H1 (cell line): ENCODE measurements around the gene TNFRSF1A. TPM values are rescaled to one million over a fixed set of nuclear protein-coding genes. Genes with fewer than 3 reads are reported as not detected.

ENCODE experiments used
- CTCF ChIA-PET: fragments of 300-600 bp; sonication (Branson Sonifier 250); formaldehyde crosslinking; loops from one replicate; lab custom pipeline; 2021; ENCODE audit not compliant: partially characterized antibody; lab: Charles Lee
- POLR2A ChIA-PET: fragments of 300-600 bp; sonication (Branson Sonifier 250); formaldehyde crosslinking; loops from one replicate; lab custom pipeline; 2021; ENCODE audit warnings: inconsistent platforms; ENCODE audit not compliant: partially characterized antibody; lab: Charles Lee
- DNase-seq, 2 experiments: peaks; one replicate each; pipeline versions ENCODE4 v3.0.0 to v3.0.0-alpha.2; 2010 to 2022; ENCODE audit warnings: low spot score in 2 of 2, low read depth in 1 of 2, mixed read lengths in 1 of 2
- FAIRE-seq: peaks from 2 replicates; lab custom pipeline; 2011; peaks lifted over from hg19 to GRCh38; lab: Jason Lieb, UNC
- H2AFZ ChIP-seq: 2 replicates; pipeline ENCODE4 v1.8.1; 2012; ENCODE audit warnings: low read length, inconsistent platforms
- H2AK5ac ChIP-seq: 2 replicates; pipeline ENCODE4 v1.6.1; 2013; ENCODE audit warnings: low read depth, low read length
- H2BK120ac ChIP-seq: replicated peaks from 2 replicates; pipeline ENCODE3; 2013; ENCODE audit warnings: low read depth, low read length, inconsistent platforms
- H2BK12ac ChIP-seq: 2 replicates; pipeline ENCODE4 v1.6.1; 2013; ENCODE audit warnings: low read depth, low read length
- H2BK15ac ChIP-seq: 2 replicates; pipeline ENCODE4 v1.6.1; 2013; ENCODE audit warnings: low read length
- H2BK20ac ChIP-seq: 2 replicates; pipeline ENCODE4 v1.6.1; 2013; ENCODE audit warnings: low read length
- H2BK5ac ChIP-seq: 2 replicates; pipeline ENCODE4 v1.6.1; 2013; ENCODE audit warnings: low read depth, low read length
- H3K14ac ChIP-seq: 2 replicates; pipeline ENCODE4 v1.6.1; 2013; ENCODE audit warnings: inconsistent platforms; ENCODE audit not compliant: insufficient read length
- H3K18ac ChIP-seq: 2 replicates; pipeline ENCODE4 v1.6.1; 2013; ENCODE audit warnings: low read length; ENCODE audit errors: extremely low read depth
- H3K23ac ChIP-seq: 2 replicates; pipeline ENCODE4 v1.6.1; 2013; ENCODE audit warnings: inconsistent platforms; ENCODE audit not compliant: insufficient read length
- H3K23me2 ChIP-seq: 2 replicates; pipeline ENCODE4 v1.6.1; 2013; ENCODE audit warnings: low read depth, low read length
- H3K27ac ChIP-seq: 2 replicates; pipeline ENCODE4 v1.6.1; 2011; ENCODE audit warnings: low read depth, low read length, inconsistent platforms
- H3K27me3 ChIP-seq, 4 experiments: replicated peaks in 1 of 4; 1 replicate in 1 of 4; 2 replicates in 3 of 4; pipeline versions ENCODE4 v1.6.1 to v1.8.1; 2011 to 2013; ENCODE audit warnings: low read length in 3 of 4, mild to moderate bottlenecking in 3 of 4, inconsistent platforms in 2 of 4, mixed read lengths in 2 of 4, moderate library complexity in 1 of 4; ENCODE audit not compliant: control insufficient read depth in 3 of 4, insufficient read depth in 3 of 4; ENCODE audit errors: extremely low read depth in 1 of 4
- H3K36me3 ChIP-seq, 4 experiments: 2 replicates each; pipeline versions ENCODE4 v1.6.1 to v1.8.1; 2011 to 2013; ENCODE audit warnings: mild to moderate bottlenecking in 4 of 4, low read length in 3 of 4, moderate library complexity in 2 of 4, control low read depth in 1 of 4, inconsistent platforms in 1 of 4; ENCODE audit not compliant: insufficient read depth in 4 of 4, control insufficient read depth in 2 of 4
- H3K4ac ChIP-seq: replicated peaks from 2 replicates; pipeline ENCODE3; 2013; ENCODE audit warnings: low read length, low read depth, mixed read lengths, inconsistent platforms; ENCODE audit not compliant: insufficient read length
- H3K4me1 ChIP-seq, 4 experiments: replicated peaks in 1 of 4; 1 replicate in 1 of 4; 2 replicates in 3 of 4; pipeline versions ENCODE4 v1.6.1 to v1.8.1; 2011 to 2013; ENCODE audit warnings: low read length in 3 of 4, inconsistent platforms in 2 of 4, mixed read lengths in 1 of 4; ENCODE audit not compliant: insufficient read depth in 4 of 4, control insufficient read depth in 3 of 4
- H3K4me2 ChIP-seq, 2 experiments: 2 replicates each; pipeline versions ENCODE4 v1.6.1 to v1.8.1; 2011 to 2013; ENCODE audit warnings: low read depth in 2 of 2, low read length in 2 of 2, control low read depth in 1 of 2, inconsistent platforms in 1 of 2, mild to moderate bottlenecking in 1 of 2; ENCODE audit not compliant: insufficient read depth in 1 of 2
- H3K4me3 ChIP-seq, 4 experiments: fragments of 200-600, 300-600 bp in 1 of 4; sonication (generic), shearing (Covaris generic), sonication (Bioruptor Twin) in 1 of 4; 2 replicates each; pipeline versions ENCODE4 v1.5.1 to v1.8.1; 2011 to 2016; ENCODE audit warnings: low read length in 4 of 4, low read depth in 3 of 4, control low read depth in 2 of 4, inconsistent platforms in 2 of 4, mild to moderate bottlenecking in 2 of 4, mixed read lengths in 1 of 4, moderate library complexity in 1 of 4; ENCODE audit not compliant: insufficient read depth in 2 of 4; ENCODE audit errors: extremely low read depth in 1 of 4
- H3K56ac ChIP-seq: replicated peaks from 2 replicates; pipeline ENCODE3; 2013; ENCODE audit warnings: low read depth, mild to moderate bottlenecking, mixed read lengths, low read length, inconsistent platforms; ENCODE audit not compliant: insufficient read length
- H3K79me1 ChIP-seq: 2 replicates; pipeline ENCODE4 v1.6.1; 2013; ENCODE audit warnings: low read depth, low read length, control low read depth
- H3K79me2 ChIP-seq, 2 experiments: 2 replicates each; pipeline versions ENCODE4 v1.6.1 to v1.8.1; 2012 to 2013; ENCODE audit warnings: low read length in 2 of 2, mild to moderate bottlenecking in 2 of 2, inconsistent platforms in 1 of 2; ENCODE audit not compliant: insufficient read depth in 2 of 2, control insufficient read depth in 1 of 2
- H3K9ac ChIP-seq, 4 experiments: replicated peaks in 1 of 4; 1 replicate in 1 of 4; 2 replicates in 3 of 4; pipeline versions ENCODE4 v1.6.1 to v1.8.1; 2011 to 2013; ENCODE audit warnings: low read depth in 3 of 4, low read length in 3 of 4, control low read depth in 2 of 4, mild to moderate bottlenecking in 2 of 4, moderate library complexity in 2 of 4, inconsistent platforms in 1 of 4; ENCODE audit errors: extremely low read depth in 1 of 4
- H3K9me3 ChIP-seq, 2 experiments: 2 replicates each; pipeline versions ENCODE4 v1.6.1 to v1.8.1; 2012 to 2013; ENCODE audit warnings: mild to moderate bottlenecking in 2 of 2, moderate library complexity in 2 of 2, control low read depth in 1 of 2, inconsistent platforms in 1 of 2, low read depth in 1 of 2, low read length in 1 of 2, mixed read lengths in 1 of 2; ENCODE audit not compliant: insufficient read depth in 2 of 2
- H4K20me1 ChIP-seq, 2 experiments: replicated peaks in 1 of 2; 2 replicates each; pipeline versions ENCODE3 to v1.8.1; 2011 to 2013; ENCODE audit warnings: inconsistent platforms in 2 of 2, low read length in 2 of 2, mild to moderate bottlenecking in 1 of 2; ENCODE audit not compliant: insufficient read depth in 2 of 2, control insufficient read depth in 1 of 2
- H4K5ac ChIP-seq: 2 replicates; pipeline ENCODE4 v1.6.1; 2013; ENCODE audit warnings: low read length, low read depth, mixed read lengths, inconsistent platforms; ENCODE audit not compliant: insufficient read length
- H4K8ac ChIP-seq: 2 replicates; pipeline ENCODE4 v1.8.0; 2013; ENCODE audit warnings: mild to moderate bottlenecking, moderate library complexity, low read length, inconsistent platforms; ENCODE audit not compliant: insufficient read depth; ENCODE audit errors: extremely low read depth
- H4K91ac ChIP-seq: replicated peaks from 2 replicates; pipeline ENCODE3; 2013; ENCODE audit warnings: low read length, mixed read lengths, inconsistent platforms; ENCODE audit not compliant: insufficient read length
- BRCA1 ChIP-seq: IDR thresholded peaks from 2 replicates; pipeline ENCODE4 v1.6.1; 2012; ENCODE audit warnings: low read depth, low read length, improper control_type of control experiment
- EGR1 ChIP-seq: IDR thresholded peaks from 2 replicates; pipeline ENCODE4 v1.6.1; 2011; ENCODE audit warnings: low read depth, low read length, borderline replicate concordance
- WGBS, 2 experiments: shearing (Covaris generic) in 1 of 2; methylation state at CpG; one replicate each; pipeline versions ENCODE4 v1.1.6 to v1.1.7; 2013 to 2015; ENCODE audit warnings: low lambda C conversion rate in 2 of 2, mixed read lengths in 2 of 2, inconsistent platforms in 1 of 2, low coverage in 1 of 2, missing lambda C conversion rate in 1 of 2; ENCODE audit not compliant: insufficient replicate concordance in 2 of 2, insufficient coverage in 1 of 2, insufficient read length in 1 of 2; ENCODE audit errors: extremely low coverage in 1 of 2, missing lambda C conversion rate in 1 of 2; 5-methylcytosine and 5-hydroxymethylcytosine counted together
- polyA plus RNA-seq, 7 experiments: library from polyadenylated mRNA; depleted of rRNA in 3 of 7; stranded (reverse) in 5 of 7; unstranded in 2 of 7; fragments of >200 nt in 5 of 7; fragments of 200-250 nt in 2 of 7; gene quantifications; 1 replicate in 5 of 7; 2 replicates in 1 of 7; 4 replicates in 1 of 7; pipeline versions ENCODE4 v1.2.1 to v1.2.3, GENCODE V29; 2011 to 2013; ENCODE audit warnings: missing spikeins in 2 of 7, mixed read lengths in 2 of 7
- total RNA-seq: library from RNA; stranded (reverse); fragmentation: NEBNext Ultra II Directional; extraction: Animal tissue kit (Norgen Biotek cat#: 25700); gene quantifications from 2 replicates; pipeline ENCODE4 v1.2.1, GENCODE V29; 2021

The TNFRSF1A gene
- total and polyA plus RNA-seq, 2 of the 8 experiments (the other 6 are each of a cell fraction or from before 2014, with no cell fraction given): 28.7 to 42.1 TPM

DNA sequence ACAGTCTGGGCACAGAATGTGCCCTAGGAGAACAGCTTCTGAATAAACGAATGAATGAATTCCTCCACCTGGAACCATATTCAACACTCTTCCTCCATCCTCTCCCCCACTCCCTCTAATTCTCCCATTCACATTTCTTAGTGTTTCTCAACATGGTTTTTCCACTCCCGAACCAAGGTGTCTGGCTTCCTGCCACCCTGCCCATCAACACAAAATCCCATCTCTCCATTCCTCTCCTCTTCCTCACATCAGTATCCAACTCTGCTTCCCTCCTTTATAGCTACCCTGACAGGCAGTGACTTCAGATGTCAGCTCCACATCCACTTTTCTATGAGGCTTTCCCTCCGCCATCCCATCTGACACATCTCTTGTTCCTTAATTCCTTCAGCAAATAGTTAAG is 2.9 kb downstream of the TNFRSF1A start:
- Histone ChIP-seq H3K56ac (no peak overlapping the region), H2BK12ac (peak overlapping the region; percentile 86; the same call in 1 of the 2 replicates), H2AK5ac (0 out of 2 replicates have a peak overlapping the region, but pooled peaks have one; percentile 58), H2AFZ (no peak overlapping the region), H3K4me2 (peak overlapping the region; percentile 87 to 88; a peak in 3 of 4 replicates), H4K91ac (no peak overlapping the region), H3K14ac (no peak overlapping the region), H4K20me1 (peaks cover 0 to 4% of the 10 kb centered on the region in 2 experiments), H3K4me3 (peak overlapping the region in 1 of 4 experiments; percentile 87; a peak in 1 of 8 replicates), H3K23me2 (peaks cover 22% of the 10 kb centered on the region), H4K5ac (no peak overlapping the region), H3K18ac (peak overlapping the region; percentile 66; the same call in 1 of the 2 replicates), H3K9ac (no peak overlapping the region), H3K23ac (no peak overlapping the region), H3K4me1 (peaks cover 22 to 65% (median 43%) of the 10 kb centered on the region in 4 experiments), H3K79me1 (peaks cover 9% of the 10 kb centered on the region), H3K36me3 (no peaks in the 10 kb centered on the region; a peak in 2 of 8 replicates), H3K27me3 (no peaks in the 10 kb centered on the region), H2BK15ac (peak overlapping the region; percentile 66; the same call in 1 of the 2 replicates), H3K4ac (no peak overlapping the region), H2BK120ac (no peak overlapping the region), H2BK20ac (peak overlapping the region; percentile 50; the same call in 1 of the 2 replicates), H3K9me3 (no peaks in the 10 kb centered on the region), H3K27ac (no peak overlapping the region), H4K8ac (no peak overlapping the region), H2BK5ac (0 out of 2 replicates have a peak overlapping the region, but pooled peaks have one; percentile 77), H3K79me2 (peaks cover 10 to 70% of the 10 kb centered on the region in 2 experiments)
- FAIRE-seq: no peak
- ChIA-PET CTCF (interaction anchor here (0.5 to 11.4 kb wide), 18 partner anchors 9 to 301 kb away, joined by 3 to 109 read pairs (median 4); partner anchors contain the start of genes MRPL51 and SCNN1A), POLR2A (interaction anchor here (0.6 to 17.5 kb wide), 18 partner anchors 3 to 391 kb away, joined by 3 to 286 read pairs (median 4); partner anchors contain the start of genes GAPDH, LTBR, SCNN1A and TNFRSF1A)
- TF ChIP-seq EGR1 (no peak), BRCA1 (no peak)
- DNase-seq: no peak
- 95% methylated on average over 3 of the region's 3 CpGs; no CpG with 5 or more reads in 1 of the 2 experiments for WGBS, 2 experiments
